Measurements from ENCODE around the gene FAM114A1. TPM values are rescaled to one million over a fixed set of nuclear protein-coding genes. Genes with fewer than 3 reads are reported as not detected.

Gene FAM114A1
- total and polyA plus RNA-seq, 2 experiments from 2014 or later: 13.0 to 14.5 TPM

- ATAC-seq (no peak), DNase-seq (ENCODE audit: low spot score) (no peak)
- Histone ChIP-seq H4K20me1 (replicated peaks; ENCODE audit: insufficient read depth) (0 out of 2 replicates have a peak, but pooled peaks cover 4% of the 10 kb centered on the region), H3F3A (replicated peaks; ENCODE audit: low read depth) (no peaks in the 10 kb centered on the region), H3K4me1 (ENCODE audit: insufficient read depth) (no peaks in the 10 kb centered on the region), H3K79me2 (replicated peaks; ENCODE audit: insufficient read depth) (no peaks in the 10 kb centered on the region), H3K4me3 (no peak overlapping the region), H2AFZ (no peak overlapping the region), H3K27me3 (ENCODE audit: insufficient read depth) (no peaks in the 10 kb centered on the region), H3K4me2 (no peak overlapping the region), H3K9me2 (ENCODE audit: insufficient read depth) (no peaks in the 10 kb centered on the region), H3K36me3 (ENCODE audit: insufficient read depth) (no peaks in the 10 kb centered on the region), H3K27ac (ENCODE audit: low read depth) (no peak overlapping the region)
- H3K4me1 Mint-ChIP-seq: peaks cover 2% of the 10 kb centered on the region; the same call in 1 of the 3 replicates
- H3K36me3 Mint-ChIP-seq (ENCODE audit: low read depth): no peaks in the 10 kb centered on the region
- H3K27me3 Mint-ChIP-seq (ENCODE audit: insufficient read depth, low read depth, poor library complexity): peaks cover 2% of the 10 kb centered on the region
- H3K4me3 Mint-ChIP-seq: no peak overlapping the region
- no peak overlapping the region; the same call in 1 of the 2 replicates for H3K27ac Mint-ChIP-seq
- H3K9me3 Mint-ChIP-seq: no peaks in the 10 kb centered on the region
- TF ChIP-seq ZNF462 (CRISPR knock-in tag; IDR thresholded peaks at IDR 0.05) (no peak), CREB1 (CRISPR knock-in tag; IDR thresholded peaks at IDR 0.05; ENCODE audit: low read depth) (no peak), POLR2AphosphoS5 (IDR thresholded peaks at IDR 0.05; ENCODE audit: low read depth) (no peak), ZNF331 (CRISPR knock-in tag; IDR thresholded peaks at IDR 0.05; ENCODE audit: low read depth) (no peak), ETS1 (IDR thresholded peaks at IDR 0.05) (no peak), REST (IDR thresholded peaks at IDR 0.05; ENCODE audit: unreplicated experiment) (no peak), EZH2 (IDR thresholded peaks at IDR 0.05; ENCODE audit: low read depth, unreplicated experiment) (no peak)
These were observed 80.9 kb downstream of the FAM114A1 start for GRCh38 chr4:38948551-38948950.

Data from GM23338 (cell line).